A549 (cell line): Measurements from ENCODE around the gene PNKP. TPM values are rescaled to one million over a fixed set of nuclear protein-coding genes. Genes with fewer than 3 reads are reported as not detected.

Experiments
- ATAC-seq, 2 experiments: fragments of 200-7000 bp in 1 of 2; fragments of >200 bp in 1 of 2; cut with Nextera tagmentation in 1 of 2; cut with Tn5 transposase in 1 of 2; 3 replicates each; pipeline versions ENCODE4 v1.8.0 to v1.9.1; 2018 to 2020; ENCODE audit warnings: mild to moderate bottlenecking in 1 of 2, moderate library complexity in 1 of 2
- CTCF ChIA-PET: fragments of 300-600 bp; sonication (Branson Sonifier 250); formaldehyde crosslinking; extraction: SDS; loops from one replicate; lab custom pipeline; 2021; ENCODE audit warnings: antibody characterized with exemption, inconsistent platforms; lab: Yijun Ruan, JAX
- POLR2A ChIA-PET: fragments of 350-600 bp; formaldehyde crosslinking; extraction: SDS; loops from one replicate; lab custom pipeline; 2021; ENCODE audit warnings: antibody characterized with exemption, inconsistent platforms; lab: Yijun Ruan, JAX
- DNase-seq, 2 experiments: peaks; one replicate each; pipeline versions ENCODE4 v3.0.0 to v3.0.0-alpha.2; 2011 to 2016; ENCODE audit warnings: low read depth in 1 of 2, low spot score in 1 of 2
- FAIRE-seq: peaks from 2 replicates; lab custom pipeline; 2011; peaks lifted over from hg19 to GRCh38; lab: Jason Lieb, UNC
- H3K27ac ChIP-seq, 2 experiments: fragments of >200 bp; sonication (Bioruptor Twin); formaldehyde crosslinking; 3 replicates each; pipeline ENCODE4 v1.5.1; 2016 to 2017
- H3K4me1 ChIP-seq: fragments of >200 bp; sonication (Bioruptor Twin); formaldehyde crosslinking; 3 replicates; pipeline ENCODE4 v1.6.1; 2016
- H3K4me2 ChIP-seq: fragments of >200 bp; sonication (Bioruptor Twin); formaldehyde crosslinking; 3 replicates; pipeline ENCODE4 v1.6.1; 2016
- H3K4me3 ChIP-seq: fragments of >200 bp; sonication (Bioruptor Twin); formaldehyde crosslinking; 3 replicates; pipeline ENCODE4 v1.5.1; 2016
- H3K9me3 ChIP-seq: fragments of >200 bp; sonication (Bioruptor Twin); formaldehyde crosslinking; 3 replicates; pipeline ENCODE4 v1.6.1; 2016
- ATOH8 ChIP-seq: fragments of 250-450 bp; sonication (Bioruptor Pico); IDR thresholded peaks from 2 replicates; pipeline ENCODE4 v1.5.0; 2020; ENCODE audit warnings: low read depth, mild to moderate bottlenecking, moderate library complexity
- BHLHE40 ChIP-seq: IDR thresholded peaks from 2 replicates; pipeline ENCODE4 v1.6.1; 2012; ENCODE audit warnings: low read depth, low read length, inconsistent platforms
- CBX2 ChIP-seq: fragments of 200-600 bp; sonication (generic); IDR thresholded peaks from 2 replicates; pipeline ENCODE4 v1.6.1; 2016; ENCODE audit warnings: low read depth, mild to moderate bottlenecking, borderline replicate concordance
- CHD4 ChIP-seq: fragments of 200-600 bp; sonication (generic); IDR thresholded peaks from 2 replicates; pipeline ENCODE4 v1.6.1; 2016; ENCODE audit warnings: antibody characterized with exemption, mild to moderate bottlenecking, borderline replicate concordance
- E2F6 ChIP-seq: IDR thresholded peaks from 2 replicates; pipeline ENCODE4 v1.6.1; 2012; ENCODE audit warnings: low read depth, borderline replicate concordance
- ELK1 ChIP-seq: fragments of 150-350 bp; IDR thresholded peaks from 2 replicates; pipeline ENCODE4 v1.6.1; 2014; ENCODE audit warnings: low read depth, mild to moderate bottlenecking, low read length
- ESRRA ChIP-seq: fragments of 150-350 bp; IDR thresholded peaks from 2 replicates; pipeline ENCODE4 v1.6.1; 2014; ENCODE audit warnings: mild to moderate bottlenecking, low read length, borderline replicate concordance
- FOSB ChIP-seq: fragments of 250-450 bp; sonication (Bioruptor Pico); IDR thresholded peaks from 2 replicates; pipeline ENCODE4 v1.5.0; 2020; ENCODE audit warnings: mild to moderate bottlenecking, moderate library complexity
- FOSL2 ChIP-seq, 2 experiments: fragments of 450-650 bp in 1 of 2; fragments of >200 bp in 1 of 2; sonication (Bioruptor Twin) in 1 of 2; formaldehyde crosslinking; IDR thresholded peaks; 2 replicates each; pipeline versions ENCODE4 v1.5.0 to v1.6.1; 2016 to 2020; ENCODE audit warnings: mild to moderate bottlenecking in 1 of 2, moderate library complexity in 1 of 2
- HES2 ChIP-seq: fragments of >200 bp; sonication (Bioruptor Twin); formaldehyde crosslinking; IDR thresholded peaks from 2 replicates; pipeline ENCODE4 v1.6.1; 2016
- HOXB5 ChIP-seq: fragments of 250-450 bp; sonication (Bioruptor Pico); IDR thresholded peaks from 2 replicates; pipeline ENCODE4 v1.5.0; 2020; ENCODE audit warnings: mild to moderate bottlenecking, moderate library complexity
- JUN ChIP-seq, 2 experiments: fragments of >200 bp; sonication (Bioruptor Twin); formaldehyde crosslinking; IDR thresholded peaks; 2 replicates in 1 of 2; 3 replicates in 1 of 2; pipeline ENCODE4 v1.6.1; 2016 to 2017
- JUNB ChIP-seq: fragments of >200 bp; sonication (Bioruptor Twin); formaldehyde crosslinking; IDR thresholded peaks from 2 replicates; pipeline ENCODE4 v1.6.1; 2016
- MAFK ChIP-seq: fragments of 450-650 bp; IDR thresholded peaks from 2 replicates; pipeline ENCODE4 v1.6.1; 2014; ENCODE audit not compliant: partially characterized antibody
- MAX ChIP-seq: IDR thresholded peaks from 2 replicates; pipeline ENCODE4 v1.6.1; 2012
- NPAS2 ChIP-seq: fragments of 250-450 bp; sonication (Bioruptor Pico); IDR thresholded peaks from 2 replicates; pipeline ENCODE4 v1.8.0; 2022; ENCODE audit warnings: mild to moderate bottlenecking, moderate library complexity, borderline replicate concordance
- NR3C1 ChIP-seq: fragments of >200 bp; sonication (Bioruptor Twin); formaldehyde crosslinking; IDR thresholded peaks from 3 replicates; pipeline ENCODE4 v1.6.1; 2017
- POLR2A ChIP-seq: IDR thresholded peaks from 2 replicates; pipeline ENCODE4 v1.6.1; 2012; ENCODE audit warnings: mild to moderate bottlenecking, low read length
- RAD21 ChIP-seq, 2 experiments: fragments of >200 bp in 1 of 2; sonication (Bioruptor Twin) in 1 of 2; formaldehyde crosslinking in 1 of 2; IDR thresholded peaks in 1 of 2; conservative IDR thresholded peaks in 1 of 2; 2 replicates in 1 of 2; 3 replicates in 1 of 2; pipeline ENCODE4 v1.6.1; 2012 to 2018; ENCODE audit warnings: inconsistent platforms in 1 of 2
- RARB ChIP-seq: fragments of 250-450 bp; sonication (Bioruptor Pico); IDR thresholded peaks from 2 replicates; pipeline ENCODE4 v1.8.0; 2021; ENCODE audit warnings: mild to moderate bottlenecking, moderate library complexity
- RFX5 ChIP-seq: fragments of 450-650 bp; IDR thresholded peaks from 2 replicates; pipeline ENCODE4 v1.7.1; 2014; ENCODE audit warnings: antibody characterized with exemption, mild to moderate bottlenecking, moderate library complexity
- RNF2 ChIP-seq: fragments of 200-600 bp; sonication (generic); IDR thresholded peaks from 2 replicates; pipeline ENCODE4 v1.6.1; 2016; ENCODE audit warnings: low read depth, mild to moderate bottlenecking, antibody characterized with exemption, moderate library complexity, borderline replicate concordance
- SMC3 ChIP-seq: fragments of >200 bp; sonication (Bioruptor Twin); formaldehyde crosslinking; IDR thresholded peaks from 3 replicates; pipeline ENCODE4 v1.6.1; 2018; ENCODE audit warnings: inconsistent platforms
- SREBF2 ChIP-seq: fragments of 450-650 bp; IDR thresholded peaks from 2 replicates; pipeline ENCODE4 v1.6.1; 2014; ENCODE audit warnings: mild to moderate bottlenecking, moderate library complexity
- TFCP2L1 ChIP-seq: fragments of 250-450 bp; sonication (Bioruptor Pico); IDR thresholded peaks from 2 replicates; pipeline ENCODE4 v1.5.0; 2021; ENCODE audit warnings: mild to moderate bottlenecking
- USF2 ChIP-seq: fragments of 450-650 bp; IDR thresholded peaks from 2 replicates; pipeline ENCODE4 v1.6.1; 2014; ENCODE audit warnings: antibody characterized with exemption
- ZC3H11A ChIP-seq: fragments of 450-650 bp; IDR thresholded peaks from 2 replicates; pipeline ENCODE4 v1.6.1; 2014; ENCODE audit warnings: antibody characterized with exemption, mild to moderate bottlenecking
- WGBS: methylation state at CpG from one replicate; pipeline ENCODE4 v1.1.6; 2017; ENCODE audit errors: missing lambda C conversion rate; 5-methylcytosine and 5-hydroxymethylcytosine counted together
- polyA plus RNA-seq, 4 experiments: library from polyadenylated mRNA; depleted of rRNA in 3 of 4; stranded (reverse); fragments of >200 nt; fragmentation: RNase III in 1 of 4; extraction: RNeasy Plus Mini Kit Qiagen cat#74134 plus additional on column Dnase treatment in 1 of 4; gene quantifications; 2 replicates in 3 of 4; 3 replicates in 1 of 4; pipeline ENCODE4 v1.2.3, GENCODE V29; 2011 to 2017

The PNKP gene
- polyA plus RNA-seq, 2 of the 4 experiments (the other 2 are of a cell fraction) = 23.3 to 71.2 TPM

- TF ChIP-seq BHLHE40 = no peak
- TF ChIP-seq RARB (CRISPR knock-in tag) = no peak
- TF ChIP-seq MAX = no peak
- TF ChIP-seq POLR2A = no peak
- TF ChIP-seq HOXB5 (CRISPR knock-in tag) = no peak
- TF ChIP-seq SREBF2 = no peak
- TF ChIP-seq NR3C1 = no peak
- CTCF ChIA-PET = interaction anchor here (1.4 to 3.2 kb wide), 3 partner anchors 13 to 171 kb away, joined by 3 to 7 read pairs (median 3); no protein-coding TSS in a partner anchor
- Histone ChIP-seq H3K4me3 (no peak overlapping the region), H3K4me2 (no peak overlapping the region), H3K27ac (no peak overlapping the region), H3K9me3 (no peaks in the 10 kb centered on the region), H3K4me1 (no peaks in the 10 kb centered on the region)
- no peak for FAIRE-seq
- WGBS = 85% methylated on average over 3 of the region's 3 CpGs
- ATAC-seq = no peak
- POLR2A ChIA-PET = no interaction called here
- DNase-seq = no peak
These were observed 24.1 kb downstream of the PNKP start for GRCh38 chr19:49843265-49843664.

GRCh38 chr19:49840736-49841249 is 26.6 kb downstream of the PNKP start:
- TF ChIP-seq ATOH8 (CRISPR knock-in tag) (no peak), BHLHE40 (no peak), RFX5 (no peak), SMC3 (no peak), USF2 (no peak), ZC3H11A (no peak), RARB (CRISPR knock-in tag) (no peak), ESRRA (no peak)
- DNase-seq (no peak), ATAC-seq (no peak), FAIRE-seq (no peak)
- Histone ChIP-seq H3K9me3 (no peaks in the 10 kb centered on the region), H3K4me1 (no peaks in the 10 kb centered on the region), H3K4me2 (no peak overlapping the region), H3K4me3 (no peak overlapping the region), H3K27ac (no peak overlapping the region)
- CTCF ChIA-PET = interaction anchor here (0.7 kb wide), 1 partner anchor 141 kb away, joined by 3 read pairs; no protein-coding TSS in a partner anchor
- POLR2A ChIA-PET = no interaction called here
- WGBS = 92% methylated on average over 17 of the region's 17 CpGs

- H3K27ac ChIP-seq = no peak overlapping the region
- TF ChIP-seq FOSL2 (IDR thresholded peaks at IDR 0.05) (no peak), FOSL2 (CRISPR knock-in tag; IDR thresholded peaks at IDR 0.05) (no peak), CBX2 (no peak), RAD21 (conservative IDR thresholded peaks at IDR 0.05 in 1 of 2, IDR thresholded peaks at IDR 0.05 in 1 of 2) (no peak), POLR2A (no peak), JUN (IDR thresholded peaks at IDR 0.05) (no peak), NPAS2 (CRISPR knock-in tag) (no peak), HOXB5 (CRISPR knock-in tag) (no peak), HES2 (no peak), ESRRA (no peak), ZC3H11A (no peak), SREBF2 (no peak), CHD4 (no peak), RNF2 (no peak), TFCP2L1 (CRISPR knock-in tag) (no peak), JUNB (no peak), E2F6 (no peak), FOSB (no peak), MAFK (no peak), ELK1 (no peak), RARB (CRISPR knock-in tag) (no peak)
- WGBS = 90% methylated on average over 11 of the region's 11 CpGs
- DNase-seq (no peak), FAIRE-seq (no peak), ATAC-seq (no peak)
- H3K9me3 ChIP-seq = no peaks in the 10 kb centered on the region
- no peaks in the 10 kb centered on the region for H3K4me1 ChIP-seq
- ChIA-PET POLR2A (no interaction called here), CTCF (no interaction called here)
- H3K4me3 ChIP-seq = no peak overlapping the region
- no peak overlapping the region for H3K4me2 ChIP-seq
These were observed 27.1 kb downstream of the PNKP start for GRCh38 chr19:49840321-49840720.
